GM18861 (cell line): ENCODE measurements around the gene LRRC19.

Experiments used
- ATAC-seq: cut with Tn5 transposase; IDR thresholded peaks from one replicate; pipeline ENCODE4 v1.9.1; 2021; ENCODE audit not compliant: unreplicated experiment

The LRRC19 gene

GRCh38 chr9:27005491-27005890 lies at the start of gene LRRC19:
TSS of gene LRRC19 (minus strand) at chr9:27005672. CDS start at chr9:26999694, 5,978 bp downstream.
- ATAC-seq: no peak

- ATAC-seq: no peak
Observed at GRCh38 chr9:27054841-27055240, 49.4 kb upstream of the LRRC19 start.

- no peak for ATAC-seq
Observed at GRCh38 chr9:27054125-27054524, 48.7 kb upstream of the LRRC19 start.

GRCh38 chr9:27053369-27054022 lies 48.0 kb upstream of the LRRC19 start:
- no peak for ATAC-seq

GRCh38 chr9:27047136-27047535 lies 41.7 kb upstream of the LRRC19 start:
- ATAC-seq: no peak

GRCh38 chr9:27043176-27043575 lies 37.7 kb upstream of the LRRC19 start:
- no peak for ATAC-seq

GRCh38 chr9:27042476-27042875 lies 37.0 kb upstream of the LRRC19 start:
- no peak for ATAC-seq

- no peak for ATAC-seq
Observed at GRCh38 chr9:27041746-27042145, 36.3 kb upstream of the LRRC19 start.

GRCh38 chr9:27037499-27037898 lies 32.0 kb upstream of the LRRC19 start:
- ATAC-seq: no peak

GRCh38 chr9:27033815-27034403 lies 28.4 kb upstream of the LRRC19 start:
- peak; percentile 91 for ATAC-seq

GRCh38 chr9:27029186-27029585 lies 23.7 kb upstream of the LRRC19 start:
- ATAC-seq: no peak

- no peak for ATAC-seq
Observed at GRCh38 chr9:27022920-27023319, 17.4 kb upstream of the LRRC19 start.

- ATAC-seq: no peak
Observed at GRCh38 chr9:27019589-27019988, 14.1 kb upstream of the LRRC19 start.

GRCh38 chr9:27003426-27004077 lies 1.9 kb downstream of the LRRC19 start:
- ATAC-seq: peak; percentile 75

GRCh38 chr9:26995810-26996209 lies 9.7 kb downstream of the LRRC19 start:
- no peak for ATAC-seq

- ATAC-seq: peak; percentile 75
Observed at GRCh38 chr9:26983340-26983739, 22.1 kb downstream of the LRRC19 start.

- no peak for ATAC-seq
Observed at GRCh38 chr9:26975728-26976707, 29.5 kb downstream of the LRRC19 start.

- no peak for ATAC-seq
Observed at GRCh38 chr9:26974927-26975326, 30.5 kb downstream of the LRRC19 start.

GRCh38 chr9:26973989-26974388 lies 31.5 kb downstream of the LRRC19 start:
- ATAC-seq: no peak

GRCh38 chr9:26971721-26972120 lies 33.8 kb downstream of the LRRC19 start:
- no peak for ATAC-seq

GRCh38 chr9:26956860-26957233 lies 48.6 kb downstream of the LRRC19 start:
- ATAC-seq: no peak
